ENCODE data around the gene ATP6V1B1. TPM values are rescaled to one million over a fixed set of nuclear protein-coding genes. Genes with fewer than 3 reads are reported as not detected.
A peak's percentile ranks its signal among the peaks of the same experiment; 100 is the strongest.

The ATP6V1B1 gene
- total and polyA plus RNA-seq, 9 of the 15 experiments (the other 6 are each of a cell fraction or from before 2014, with no cell fraction given): not detected

DNA sequence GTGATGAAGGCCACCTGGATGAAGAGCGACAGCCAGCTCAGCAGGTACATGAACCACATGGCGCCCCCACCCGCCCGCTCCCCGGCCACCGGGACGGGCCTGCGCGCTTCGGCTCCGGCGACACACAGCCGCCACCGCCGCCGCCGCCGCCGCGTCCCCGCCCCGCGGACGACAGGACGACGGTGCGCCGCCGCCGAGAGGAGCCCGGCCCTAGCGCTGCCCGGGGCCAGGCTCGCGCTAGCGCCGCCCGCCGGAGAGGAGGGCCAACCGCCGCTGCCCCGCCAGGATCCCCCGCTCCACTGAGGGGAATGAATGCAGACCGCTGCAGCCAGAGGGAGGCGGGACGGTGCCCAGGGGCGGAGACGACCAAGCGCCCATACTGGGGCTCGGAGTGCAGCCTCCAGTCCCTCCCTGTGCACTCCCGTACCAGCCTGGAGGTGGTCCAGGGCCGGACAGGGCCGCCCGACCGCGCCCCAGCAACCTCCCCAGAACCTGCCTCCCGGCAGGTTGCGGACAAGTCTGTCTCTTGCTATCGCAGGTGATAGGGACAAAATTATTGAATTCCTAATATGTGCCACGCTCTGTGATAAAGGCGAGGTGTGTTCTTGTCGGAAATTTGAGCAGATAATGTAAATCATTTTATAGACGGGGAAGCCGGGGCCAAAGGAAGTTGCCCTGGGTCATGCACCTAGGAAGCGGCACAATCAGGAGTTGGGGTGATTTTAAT, 59.2 kb downstream of the ATP6V1B1 start, which contains the start of gene TEX261 (continued):
- TF ChIP-seq, protein P1, sequence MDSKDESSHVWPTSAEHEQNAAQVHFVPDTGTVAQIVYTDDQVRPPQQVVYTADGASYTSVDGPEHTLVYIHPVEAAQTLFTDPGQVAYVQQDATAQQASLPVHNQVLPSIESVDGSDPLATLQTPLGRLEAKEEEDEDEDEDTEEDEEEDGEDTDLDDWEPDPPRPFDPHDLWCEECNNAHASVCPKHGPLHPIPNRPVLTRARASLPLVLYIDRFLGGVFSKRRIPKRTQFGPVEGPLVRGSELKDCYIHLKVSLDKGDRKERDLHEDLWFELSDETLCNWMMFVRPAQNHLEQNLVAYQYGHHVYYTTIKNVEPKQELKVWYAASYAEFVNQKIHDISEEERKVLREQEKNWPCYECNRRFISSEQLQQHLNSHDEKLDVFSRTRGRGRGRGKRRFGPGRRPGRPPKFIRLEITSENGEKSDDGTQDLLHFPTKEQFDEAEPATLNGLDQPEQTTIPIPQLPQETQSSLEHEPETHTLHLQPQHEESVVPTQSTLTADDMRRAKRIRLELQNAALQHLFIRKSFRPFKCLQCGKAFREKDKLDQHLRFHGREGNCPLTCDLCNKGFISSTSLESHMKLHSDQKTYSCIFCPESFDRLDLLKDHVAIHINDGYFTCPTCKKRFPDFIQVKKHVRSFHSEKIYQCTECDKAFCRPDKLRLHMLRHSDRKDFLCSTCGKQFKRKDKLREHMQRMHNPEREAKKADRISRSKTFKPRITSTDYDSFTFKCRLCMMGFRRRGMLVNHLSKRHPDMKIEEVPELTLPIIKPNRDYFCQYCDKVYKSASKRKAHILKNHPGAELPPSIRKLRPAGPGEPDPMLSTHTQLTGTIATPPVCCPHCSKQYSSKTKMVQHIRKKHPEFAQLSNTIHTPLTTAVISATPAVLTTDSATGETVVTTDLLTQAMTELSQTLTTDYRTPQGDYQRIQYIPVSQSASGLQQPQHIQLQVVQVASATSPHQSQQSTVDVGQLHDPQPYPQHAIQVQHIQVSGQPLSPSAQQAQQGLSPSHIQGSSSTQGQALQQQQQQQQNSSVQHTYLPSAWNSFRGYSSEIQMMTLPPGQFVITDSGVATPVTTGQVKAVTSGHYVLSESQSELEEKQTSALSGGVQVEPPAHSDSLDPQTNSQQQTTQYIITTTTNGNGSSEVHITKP (IDR thresholded peaks at IDR 0.05; ENCODE audit: partially characterized antibody): no peak
- TF ChIP-seq ZNF239 (CRISPR knock-in tag; IDR thresholded peaks at IDR 0.05): no peak
- TF ChIP-seq, protein P2, sequence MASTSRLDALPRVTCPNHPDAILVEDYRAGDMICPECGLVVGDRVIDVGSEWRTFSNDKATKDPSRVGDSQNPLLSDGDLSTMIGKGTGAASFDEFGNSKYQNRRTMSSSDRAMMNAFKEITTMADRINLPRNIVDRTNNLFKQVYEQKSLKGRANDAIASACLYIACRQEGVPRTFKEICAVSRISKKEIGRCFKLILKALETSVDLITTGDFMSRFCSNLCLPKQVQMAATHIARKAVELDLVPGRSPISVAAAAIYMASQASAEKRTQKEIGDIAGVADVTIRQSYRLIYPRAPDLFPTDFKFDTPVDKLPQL (IDR thresholded peaks at IDR 0.05; ENCODE audit: extremely low read depth, insufficient read length): no peak
- TF ChIP-seq ZNF121 (CRISPR knock-in tag; conservative IDR thresholded peaks at IDR 0.05): no peak
- TF ChIP-seq, protein P3, sequence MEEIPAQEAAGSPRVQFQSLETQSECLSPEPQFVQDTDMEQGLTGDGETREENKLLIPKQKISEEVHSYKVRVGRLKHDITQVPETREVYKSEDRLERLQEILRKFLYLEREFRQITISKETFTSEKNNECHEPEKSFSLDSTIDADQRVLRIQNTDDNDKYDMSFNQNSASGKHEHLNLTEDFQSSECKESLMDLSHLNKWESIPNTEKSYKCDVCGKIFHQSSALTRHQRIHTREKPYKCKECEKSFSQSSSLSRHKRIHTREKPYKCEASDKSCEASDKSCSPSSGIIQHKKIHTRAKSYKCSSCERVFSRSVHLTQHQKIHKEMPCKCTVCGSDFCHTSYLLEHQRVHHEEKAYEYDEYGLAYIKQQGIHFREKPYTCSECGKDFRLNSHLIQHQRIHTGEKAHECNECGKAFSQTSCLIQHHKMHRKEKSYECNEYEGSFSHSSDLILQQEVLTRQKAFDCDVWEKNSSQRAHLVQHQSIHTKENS (CRISPR knock-in tag; IDR thresholded peaks at IDR 0.05): no peak
- TF ChIP-seq EGR1 (conservative IDR thresholded peaks at IDR 0.05): no peak
- TF ChIP-seq BRCA1 (IDR thresholded peaks at IDR 0.05): no peak
- TF ChIP-seq BRCA1 (CRISPR knock-in tag; IDR thresholded peaks at IDR 0.05): no peak
- peak; percentile 3 to 73; a peak in 1 of 4 replicates for TF ChIP-seq NONO (IDR thresholded peaks at IDR 0.05; ENCODE audit: low read depth in 2 of 2, low read length in 1 of 2)
- TF ChIP-seq, protein P4, sequence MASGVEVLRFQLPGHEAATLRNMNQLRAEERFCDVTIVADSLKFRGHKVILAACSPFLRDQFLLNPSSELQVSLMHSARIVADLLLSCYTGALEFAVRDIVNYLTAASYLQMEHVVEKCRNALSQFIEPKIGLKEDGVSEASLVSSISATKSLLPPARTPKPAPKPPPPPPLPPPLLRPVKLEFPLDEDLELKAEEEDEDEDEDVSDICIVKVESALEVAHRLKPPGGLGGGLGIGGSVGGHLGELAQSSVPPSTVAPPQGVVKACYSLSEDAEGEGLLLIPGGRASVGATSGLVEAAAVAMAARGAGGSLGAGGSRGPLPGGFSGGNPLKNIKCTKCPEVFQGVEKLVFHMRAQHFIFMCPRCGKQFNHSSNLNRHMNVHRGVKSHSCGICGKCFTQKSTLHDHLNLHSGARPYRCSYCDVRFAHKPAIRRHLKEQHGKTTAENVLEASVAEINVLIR (CRISPR knock-in tag; IDR thresholded peaks at IDR 0.05): no peak
- TF ChIP-seq, protein P5, sequence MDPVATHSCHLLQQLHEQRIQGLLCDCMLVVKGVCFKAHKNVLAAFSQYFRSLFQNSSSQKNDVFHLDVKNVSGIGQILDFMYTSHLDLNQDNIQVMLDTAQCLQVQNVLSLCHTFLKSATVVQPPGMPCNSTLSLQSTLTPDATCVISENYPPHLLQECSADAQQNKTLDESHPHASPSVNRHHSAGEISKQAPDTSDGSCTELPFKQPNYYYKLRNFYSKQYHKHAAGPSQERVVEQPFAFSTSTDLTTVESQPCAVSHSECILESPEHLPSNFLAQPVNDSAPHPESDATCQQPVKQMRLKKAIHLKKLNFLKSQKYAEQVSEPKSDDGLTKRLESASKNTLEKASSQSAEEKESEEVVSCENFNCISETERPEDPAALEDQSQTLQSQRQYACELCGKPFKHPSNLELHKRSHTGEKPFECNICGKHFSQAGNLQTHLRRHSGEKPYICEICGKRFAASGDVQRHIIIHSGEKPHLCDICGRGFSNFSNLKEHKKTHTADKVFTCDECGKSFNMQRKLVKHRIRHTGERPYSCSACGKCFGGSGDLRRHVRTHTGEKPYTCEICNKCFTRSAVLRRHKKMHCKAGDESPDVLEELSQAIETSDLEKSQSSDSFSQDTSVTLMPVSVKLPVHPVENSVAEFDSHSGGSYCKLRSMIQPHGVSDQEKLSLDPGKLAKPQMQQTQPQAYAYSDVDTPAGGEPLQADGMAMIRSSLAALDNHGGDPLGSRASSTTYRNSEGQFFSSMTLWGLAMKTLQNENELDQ (CRISPR knock-in tag; IDR thresholded peaks at IDR 0.05; ENCODE audit: borderline replicate concordance): no peak
- TF ChIP-seq NFYB (IDR thresholded peaks at IDR 0.05; ENCODE audit: extremely low read depth, insufficient read length): no peak
- TF ChIP-seq, protein P6, sequence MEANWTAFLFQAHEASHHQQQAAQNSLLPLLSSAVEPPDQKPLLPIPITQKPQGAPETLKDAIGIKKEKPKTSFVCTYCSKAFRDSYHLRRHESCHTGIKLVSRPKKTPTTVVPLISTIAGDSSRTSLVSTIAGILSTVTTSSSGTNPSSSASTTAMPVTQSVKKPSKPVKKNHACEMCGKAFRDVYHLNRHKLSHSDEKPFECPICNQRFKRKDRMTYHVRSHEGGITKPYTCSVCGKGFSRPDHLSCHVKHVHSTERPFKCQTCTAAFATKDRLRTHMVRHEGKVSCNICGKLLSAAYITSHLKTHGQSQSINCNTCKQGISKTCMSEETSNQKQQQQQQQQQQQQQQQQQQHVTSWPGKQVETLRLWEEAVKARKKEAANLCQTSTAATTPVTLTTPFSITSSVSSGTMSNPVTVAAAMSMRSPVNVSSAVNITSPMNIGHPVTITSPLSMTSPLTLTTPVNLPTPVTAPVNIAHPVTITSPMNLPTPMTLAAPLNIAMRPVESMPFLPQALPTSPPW (CRISPR knock-in tag; IDR thresholded peaks at IDR 0.05): peak; percentile 78
- no peak for TF ChIP-seq STAT5B (CRISPR knock-in tag; IDR thresholded peaks at IDR 0.05)
- TF ChIP-seq, protein P7, sequence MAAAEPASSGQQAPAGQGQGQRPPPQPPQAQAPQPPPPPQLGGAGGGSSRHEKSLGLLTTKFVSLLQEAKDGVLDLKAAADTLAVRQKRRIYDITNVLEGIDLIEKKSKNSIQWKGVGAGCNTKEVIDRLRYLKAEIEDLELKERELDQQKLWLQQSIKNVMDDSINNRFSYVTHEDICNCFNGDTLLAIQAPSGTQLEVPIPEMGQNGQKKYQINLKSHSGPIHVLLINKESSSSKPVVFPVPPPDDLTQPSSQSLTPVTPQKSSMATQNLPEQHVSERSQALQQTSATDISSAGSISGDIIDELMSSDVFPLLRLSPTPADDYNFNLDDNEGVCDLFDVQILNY (CRISPR knock-in tag; IDR thresholded peaks at IDR 0.05): no peak
